T-helper 2 cell treated with Interferon-gamma antibody and Interleukin-4, amounts not matched to agents 100 ng/mL and 5 ng/mL, for 36 hours (primary cell): ENCODE data around the gene LHFPL5. TPM values are rescaled to one million over a fixed set of nuclear protein-coding genes. Genes with fewer than 3 reads are reported as not detected.

Experiments
- intact Hi-C: fragments of 100-400 bp; cut with micrococcal nuclease; formaldehyde crosslinking; loops from one replicate; pipeline ENCODE4 v1.15.1; 2023
- total RNA-seq: library from RNA; stranded (reverse); gene quantifications from 2 replicates; pipeline ENCODE4 v1.2.3, GENCODE V29; 2022

The LHFPL5 gene
- total RNA-seq, 1 donor from 2014 or later: not detected

- intact Hi-C loops: no loop called here
Observed at GRCh38 chr6:35850208-35850607, 45.1 kb downstream of the LHFPL5 start.

DNA sequence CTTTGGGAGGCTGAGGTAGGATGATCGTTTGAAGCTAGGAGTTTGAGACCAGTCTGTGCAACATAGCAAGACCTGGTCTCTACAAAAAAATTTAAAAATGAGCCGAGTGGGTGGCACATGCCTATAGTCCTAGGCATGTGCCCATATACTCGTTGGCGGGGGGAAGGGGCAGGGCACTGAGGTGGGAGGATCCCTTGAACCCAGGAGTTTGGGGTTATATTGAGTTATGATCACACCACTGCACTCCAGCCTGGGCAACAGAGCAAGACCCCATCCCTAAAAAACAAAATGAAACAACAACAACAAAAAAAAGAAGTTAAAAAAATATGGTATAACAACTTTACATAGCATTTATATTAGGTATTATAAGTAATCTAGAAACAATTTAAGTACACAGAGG lies 47.8 kb downstream of the LHFPL5 start:
- intact Hi-C loops: no loop called here

- intact Hi-C loops: no loop called here
Observed at GRCh38 chr6:35856250-35856649, 51.1 kb downstream of the LHFPL5 start.

DNA sequence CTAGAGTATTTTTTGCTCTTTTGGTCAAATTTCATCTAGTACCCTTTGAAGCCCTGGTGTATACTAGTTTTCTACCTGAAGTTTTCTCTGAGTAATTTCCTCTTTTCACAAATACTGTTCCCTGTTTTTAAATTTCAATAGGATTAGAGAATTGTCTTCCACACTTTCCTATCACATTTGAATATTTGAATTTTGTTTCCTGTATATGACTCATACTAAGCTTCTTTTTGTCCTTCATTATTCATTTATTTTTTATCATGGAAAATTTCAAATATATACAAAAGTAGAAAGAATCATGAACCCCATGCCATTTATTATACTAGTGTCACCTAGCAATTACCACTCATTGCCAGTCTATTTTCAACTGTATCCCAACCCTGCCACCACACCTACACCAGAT lies 52.7 kb downstream of the LHFPL5 start:
- intact Hi-C loops: no loop called here

DNA sequence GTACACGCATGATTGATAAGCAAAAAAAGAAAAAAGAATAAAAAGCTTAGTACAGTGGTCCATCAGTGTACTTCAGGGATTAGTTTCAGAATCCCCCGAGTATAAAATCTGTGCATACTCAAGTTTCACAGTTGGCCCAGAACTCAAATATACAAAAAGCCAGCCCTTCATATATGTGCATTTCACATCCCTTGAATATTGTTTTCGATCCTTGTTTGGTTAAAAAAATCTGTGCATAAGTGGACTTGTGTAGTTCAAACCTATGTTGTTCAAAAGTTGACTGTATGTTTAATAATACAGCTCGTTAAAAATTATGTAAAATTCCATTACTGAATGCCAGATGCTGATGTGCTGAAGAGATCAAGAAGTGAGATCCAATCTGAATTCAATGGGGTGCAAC lies 54.2 kb downstream of the LHFPL5 start:
- intact Hi-C loops: no loop called here

Other genes starting within 250 kb of the LHFPL5 start
- gene FKBP5, start 116.4 kb upstream of the LHFPL5 start, total RNA-seq: 78.9 and 83.2 TPM in 2 replicates
- gene ARMC12, start 68.3 kb upstream of the LHFPL5 start, total RNA-seq: 0.86 and 0.91 TPM in 2 replicates
- gene CLPSL2, start 28.8 kb upstream of the LHFPL5 start, total RNA-seq: not detected in 2 replicates
- gene CLPSL1, start 24.3 kb upstream of the LHFPL5 start, total RNA-seq: not detected in 2 replicates
- not detected in 2 replicates for gene CLPS, start 8.0 kb upstream of the LHFPL5 start, total RNA-seq
- 89.4 and 94.3 TPM in 2 replicates for gene SRPK1, start 115.7 kb downstream of the LHFPL5 start, total RNA-seq
- gene SLC26A8, start 219.3 kb downstream of the LHFPL5 start, total RNA-seq: not detected in 2 replicates
- 59.7 and 62.1 TPM in 2 replicates for gene MAPK14, start 222.5 kb downstream of the LHFPL5 start, total RNA-seq